ENCODE measurements around the gene KLHDC7B.

KLHDC7B gene

GRCh38 chr22:50545522-50546325 is at the start of gene KLHDC7B:
Gene KLHDC7B, plus strand, starts transcription at chr22:50545899. Its CDS starts 345 bp downstream, at chr22:50546244.
- Mint-ChIP-seq H3K4me3 (no peak within 1 kb of the TSS), H3K27ac (no peak within 1 kb of the TSS)

GRCh38 chr22:50497093-50497492 is 48.6 kb upstream of the KLHDC7B start:
- H3K4me1 Mint-ChIP-seq = peaks cover 20% of the 10 kb centered on the region

More at GRCh38 chr22:50545522-50546325, at the start of gene KLHDC7B:
- peaks cover 12% of the 10 kb centered on the region for H3K27me3 Mint-ChIP-seq (ENCODE audit: low read depth, poor library complexity)
- TF ChIP-seq CTCF (IDR thresholded peaks at IDR 0.05) = no peak
- H3K36me3 Mint-ChIP-seq (ENCODE audit: low read depth) = no peaks in the 10 kb centered on the region
- no peak for DNase-seq
- H3K4me1 Mint-ChIP-seq = peaks cover 22% of the 10 kb centered on the region
- no peaks in the 10 kb centered on the region for H3K9me3 Mint-ChIP-seq

GRCh38 chr22:50498322-50498890 is 47.3 kb upstream of the KLHDC7B start:
- Mint-ChIP-seq H3K27me3 (ENCODE audit: low read depth, poor library complexity) (peaks cover 13% of the 10 kb centered on the region), H3K27ac (peak overlapping the region; percentile 46), H3K4me1 (peaks cover 20% of the 10 kb centered on the region), H3K36me3 (ENCODE audit: low read depth) (no peaks in the 10 kb centered on the region), H3K4me3 (peak overlapping the region; percentile 15), H3K9me3 (no peaks in the 10 kb centered on the region)
- TF ChIP-seq CTCF (IDR thresholded peaks at IDR 0.05) = peak; percentile 56
- peak; percentile 71 for DNase-seq

More at GRCh38 chr22:50497093-50497492, 48.6 kb upstream of the KLHDC7B start:
- Mint-ChIP-seq H3K27me3 (ENCODE audit: low read depth, poor library complexity) (peaks cover 11% of the 10 kb centered on the region), H3K36me3 (ENCODE audit: low read depth) (no peaks in the 10 kb centered on the region), H3K9me3 (no peaks in the 10 kb centered on the region), H3K4me3 (no peak overlapping the region), H3K27ac (no peak overlapping the region)
- TF ChIP-seq CTCF (IDR thresholded peaks at IDR 0.05) = no peak
- no peak for DNase-seq

GRCh38 chr22:50500452-50500851 is 45.2 kb upstream of the KLHDC7B start:
- no peak overlapping the region for H3K27ac Mint-ChIP-seq
- H3K36me3 Mint-ChIP-seq (ENCODE audit: low read depth) = no peaks in the 10 kb centered on the region

GRCh38 chr22:50502096-50502495 is 43.6 kb upstream of the KLHDC7B start:
- DNase-seq = no peak
- H3K4me1 Mint-ChIP-seq = peaks cover 16% of the 10 kb centered on the region
- peaks cover 5% of the 10 kb centered on the region for H3K27me3 Mint-ChIP-seq (ENCODE audit: low read depth, poor library complexity)
- no peak overlapping the region for H3K27ac Mint-ChIP-seq
- H3K4me3 Mint-ChIP-seq = no peak overlapping the region
- TF ChIP-seq CTCF (IDR thresholded peaks at IDR 0.05) = no peak
- H3K9me3 Mint-ChIP-seq = no peaks in the 10 kb centered on the region
- no peaks in the 10 kb centered on the region for H3K36me3 Mint-ChIP-seq (ENCODE audit: low read depth)

More at GRCh38 chr22:50500452-50500851, 45.2 kb upstream of the KLHDC7B start:
- no peaks in the 10 kb centered on the region for H3K9me3 Mint-ChIP-seq
- no peak overlapping the region for H3K4me3 Mint-ChIP-seq
- peaks cover 20% of the 10 kb centered on the region for H3K4me1 Mint-ChIP-seq
- H3K27me3 Mint-ChIP-seq (ENCODE audit: low read depth, poor library complexity) = peaks cover 9% of the 10 kb centered on the region
- TF ChIP-seq CTCF (IDR thresholded peaks at IDR 0.05) = no peak
- DNase-seq = no peak
